Measurements from ENCODE around the gene NFATC3.

The NFATC3 gene

DNA sequence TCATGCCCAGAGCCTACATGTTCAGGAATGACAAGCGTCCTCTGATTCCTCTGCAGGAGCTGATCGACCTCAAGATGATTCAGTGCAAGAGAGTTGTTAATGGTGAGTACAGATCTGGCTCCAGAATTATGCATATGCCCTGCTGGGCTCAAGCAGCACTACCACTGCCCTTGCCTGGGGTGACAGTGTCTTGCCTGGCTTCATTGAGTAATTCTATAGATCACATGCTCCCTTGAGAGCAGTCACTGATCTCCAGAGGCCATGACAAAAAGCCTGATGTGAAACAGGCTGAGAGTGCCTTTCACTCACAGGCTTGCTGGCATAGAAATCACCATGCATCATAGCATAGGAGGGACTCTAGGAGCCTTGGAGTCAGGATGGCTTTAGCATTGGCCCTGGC, 35.7 kb upstream of the NFATC3 start:
- no peak for DNase-seq (ENCODE audit: low read depth)
- no peak overlapping the region for H3K4me3 ChIP-seq (ENCODE audit: low read depth, low read length)
- TF ChIP-seq, protein P1, sequence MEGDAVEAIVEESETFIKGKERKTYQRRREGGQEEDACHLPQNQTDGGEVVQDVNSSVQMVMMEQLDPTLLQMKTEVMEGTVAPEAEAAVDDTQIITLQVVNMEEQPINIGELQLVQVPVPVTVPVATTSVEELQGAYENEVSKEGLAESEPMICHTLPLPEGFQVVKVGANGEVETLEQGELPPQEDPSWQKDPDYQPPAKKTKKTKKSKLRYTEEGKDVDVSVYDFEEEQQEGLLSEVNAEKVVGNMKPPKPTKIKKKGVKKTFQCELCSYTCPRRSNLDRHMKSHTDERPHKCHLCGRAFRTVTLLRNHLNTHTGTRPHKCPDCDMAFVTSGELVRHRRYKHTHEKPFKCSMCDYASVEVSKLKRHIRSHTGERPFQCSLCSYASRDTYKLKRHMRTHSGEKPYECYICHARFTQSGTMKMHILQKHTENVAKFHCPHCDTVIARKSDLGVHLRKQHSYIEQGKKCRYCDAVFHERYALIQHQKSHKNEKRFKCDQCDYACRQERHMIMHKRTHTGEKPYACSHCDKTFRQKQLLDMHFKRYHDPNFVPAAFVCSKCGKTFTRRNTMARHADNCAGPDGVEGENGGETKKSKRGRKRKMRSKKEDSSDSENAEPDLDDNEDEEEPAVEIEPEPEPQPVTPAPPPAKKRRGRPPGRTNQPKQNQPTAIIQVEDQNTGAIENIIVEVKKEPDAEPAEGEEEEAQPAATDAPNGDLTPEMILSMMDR (conservative IDR thresholded peaks at IDR 0.05; ENCODE audit: low read depth, low read length): no peak

DNA sequence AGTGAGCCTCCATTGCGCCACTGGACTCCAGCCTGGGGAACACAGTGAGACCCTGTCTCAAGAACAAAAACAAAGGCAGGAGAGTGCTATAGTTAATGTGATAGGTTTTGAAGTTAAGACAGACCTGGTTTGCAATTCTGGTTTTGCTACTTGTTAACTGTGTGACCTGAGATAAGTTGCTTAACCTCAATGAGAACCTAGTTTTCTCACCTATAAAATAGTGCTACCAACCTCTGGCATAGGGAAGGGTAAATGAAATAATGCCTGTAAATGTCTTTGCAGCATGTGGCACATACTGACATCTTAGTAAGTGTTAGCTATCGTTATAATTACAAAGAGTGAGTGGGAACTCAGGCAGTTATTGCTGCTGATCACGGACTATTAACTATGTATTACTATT, 29.8 kb upstream of the NFATC3 start:
- H3K4me3 ChIP-seq (ENCODE audit: low read depth, low read length): no peak overlapping the region
- TF ChIP-seq, protein P1 (conservative IDR thresholded peaks at IDR 0.05; ENCODE audit: low read depth, low read length): no peak
- DNase-seq (ENCODE audit: low read depth): no peak

DNA sequence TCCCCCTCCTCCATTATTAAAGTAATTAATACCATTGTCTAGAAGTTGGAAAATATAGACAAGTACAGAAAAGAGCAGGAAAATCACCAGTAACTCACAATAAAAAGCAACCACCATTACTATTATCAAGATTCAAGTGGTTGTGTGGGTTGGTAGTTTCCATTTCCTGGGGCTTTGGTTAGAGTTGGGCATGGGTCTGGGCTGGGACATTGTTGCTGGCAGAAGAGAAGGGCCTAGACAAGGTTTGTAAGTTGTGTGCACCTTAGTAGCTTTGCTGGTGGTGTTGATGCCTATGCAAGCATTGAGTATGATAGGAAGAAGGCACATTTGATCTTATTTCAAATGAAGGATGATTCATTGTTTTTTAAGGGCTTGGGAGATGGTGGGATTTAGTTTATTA, 25.4 kb upstream of the NFATC3 start:
- no peak for DNase-seq (ENCODE audit: low read depth)
- TF ChIP-seq, protein P1 (conservative IDR thresholded peaks at IDR 0.05; ENCODE audit: low read depth, low read length): no peak
- no peak overlapping the region for H3K4me3 ChIP-seq (ENCODE audit: low read depth, low read length)

DNA sequence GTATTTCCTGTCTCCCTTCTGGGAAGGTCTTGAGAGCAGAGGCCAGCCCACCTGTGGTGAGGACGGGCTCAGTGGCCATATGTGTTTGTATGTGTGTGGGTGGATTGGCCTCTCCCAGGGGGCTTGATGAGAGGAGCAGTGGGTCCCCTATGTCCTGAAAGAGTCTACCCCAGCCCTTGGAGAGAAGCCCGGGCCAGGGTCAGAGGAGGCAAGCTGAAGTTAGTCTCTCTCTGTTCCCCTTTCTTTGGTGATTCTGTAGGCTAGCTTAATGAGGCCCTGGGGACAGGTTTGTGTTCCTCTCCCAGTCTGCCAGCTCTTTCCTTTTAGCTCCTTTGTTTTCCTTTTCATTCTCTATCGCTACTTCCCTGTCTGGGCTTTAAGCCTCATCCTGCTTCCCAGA, 23.8 kb upstream of the NFATC3 start:
- no peak overlapping the region for H3K4me3 ChIP-seq (ENCODE audit: low read depth, low read length)
- TF ChIP-seq, protein P1 (conservative IDR thresholded peaks at IDR 0.05; ENCODE audit: low read depth, low read length): no peak
- no peak for DNase-seq (ENCODE audit: low read depth)

DNA sequence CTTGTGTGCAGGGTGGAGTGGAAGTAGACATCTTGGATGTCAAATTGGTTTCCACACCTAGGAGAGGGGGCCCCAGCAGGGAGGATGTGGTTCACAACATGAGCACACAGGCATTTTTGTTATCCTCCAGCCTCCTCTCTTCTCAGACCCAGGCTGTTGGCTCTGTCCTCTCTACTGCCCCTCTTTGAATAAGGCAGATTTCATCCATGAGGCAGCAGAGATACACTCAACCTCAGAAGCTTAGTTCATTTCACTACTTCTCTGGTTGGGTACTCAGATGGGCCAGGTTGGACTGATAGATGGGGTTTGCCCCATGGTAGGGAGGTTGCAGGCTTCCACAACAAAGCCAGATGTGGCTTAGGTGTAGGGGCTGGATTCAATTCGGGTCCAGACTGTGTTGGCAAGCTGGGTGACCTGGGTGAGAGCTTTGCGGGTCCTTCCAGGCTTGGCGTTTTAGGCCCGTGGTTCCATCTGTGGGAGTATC, 22.2 kb upstream of the NFATC3 start:
- no peak for DNase-seq (ENCODE audit: low read depth)
- no peak overlapping the region for H3K4me3 ChIP-seq (ENCODE audit: low read depth, low read length)

DNA sequence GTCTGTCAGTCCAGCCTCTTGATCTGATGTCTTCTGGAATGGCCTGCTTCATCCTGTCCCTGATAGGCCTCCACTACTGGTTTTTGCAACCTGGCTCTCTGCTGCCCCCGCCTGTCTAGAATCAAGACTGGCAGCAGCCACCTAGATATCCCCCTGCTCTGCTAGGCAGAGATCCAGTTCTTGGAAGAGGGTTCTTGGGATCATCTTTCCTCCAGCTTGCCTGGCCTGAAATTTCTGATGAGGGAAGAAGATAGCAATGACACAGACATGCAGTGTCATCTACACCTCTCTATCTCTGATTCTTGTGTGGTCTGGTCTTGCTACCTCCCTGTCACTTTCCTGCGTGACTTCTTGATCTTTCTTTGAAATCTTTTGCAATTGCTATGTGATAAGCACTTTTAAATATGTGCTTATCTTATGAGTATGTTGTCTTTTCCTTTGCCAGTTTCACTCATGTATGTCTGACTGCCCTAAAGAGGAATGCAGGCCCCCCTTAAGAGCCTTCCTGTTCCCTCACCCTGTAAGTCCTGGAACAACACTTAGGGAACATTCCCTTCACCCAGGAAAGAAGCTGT, 20.3 kb upstream of the NFATC3 start:
- H3K4me3 ChIP-seq (ENCODE audit: low read depth, low read length): no peak overlapping the region
- TF ChIP-seq, protein P1 (conservative IDR thresholded peaks at IDR 0.05; ENCODE audit: low read depth, low read length): peak; percentile 89
- DNase-seq (ENCODE audit: low read depth): peak; percentile 85

More for the DNA sequence above, 22.2 kb upstream of the NFATC3 start:
- TF ChIP-seq, protein P1 (conservative IDR thresholded peaks at IDR 0.05; ENCODE audit: low read depth, low read length): no peak

DNA sequence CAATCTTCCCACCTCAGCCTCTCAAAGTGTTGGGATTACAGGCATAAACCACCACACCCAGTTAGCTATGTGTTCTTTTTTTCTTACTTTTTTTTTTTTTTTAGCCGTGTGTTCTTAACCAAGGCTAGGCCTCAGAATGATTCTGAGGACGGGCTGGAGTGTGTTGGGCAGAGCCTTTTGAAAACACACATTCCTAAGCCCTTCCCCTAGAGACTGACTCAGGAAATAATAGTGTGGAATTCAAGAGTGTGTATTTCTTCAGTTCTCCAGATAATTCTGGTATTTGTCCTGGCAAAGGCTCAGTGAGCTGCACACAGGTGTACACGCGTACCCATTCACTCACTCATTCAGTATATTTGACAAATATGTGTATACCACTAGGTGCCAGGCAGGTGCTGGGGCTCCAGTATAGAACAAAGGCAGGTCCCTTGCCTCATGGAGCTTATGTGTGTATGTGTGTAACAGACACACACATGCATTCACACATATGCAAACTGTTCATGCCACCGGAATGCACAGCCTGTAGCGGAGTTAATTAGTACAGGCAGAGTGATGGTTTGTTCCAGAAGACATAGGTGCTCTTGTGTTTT, 19.4 kb upstream of the NFATC3 start:
- no peak overlapping the region for H3K4me3 ChIP-seq (ENCODE audit: low read depth, low read length)
- TF ChIP-seq, protein P1 (conservative IDR thresholded peaks at IDR 0.05; ENCODE audit: low read depth, low read length): no peak
- DNase-seq (ENCODE audit: low read depth): peak; percentile 94
